Mammary epithelial cell (primary cell): Measurements from ENCODE around the gene WDR45B.

Experiments
- EZH2 ChIP-seq: IDR thresholded peaks from 2 replicates; pipeline ENCODE4 v1.6.1; 2012; ENCODE audit warnings: low read length, inconsistent platforms, borderline replicate concordance
- TF ChIP-seq, protein P1 (sequence below), 2 donors: IDR thresholded peaks in 1 of 2; conservative IDR thresholded peaks in 1 of 2; 2 replicates each; pipeline ENCODE4 v1.5.1; 2011 to 2012; ENCODE audit warnings: inconsistent platforms in 2 of 2, low read length in 2 of 2, mild to moderate bottlenecking in 2 of 2, control low read depth in 1 of 2, low read depth in 1 of 2; ENCODE audit not compliant: insufficient read depth in 1 of 2; ENCODE audit errors: extremely low read depth in 1 of 2

DNA sequence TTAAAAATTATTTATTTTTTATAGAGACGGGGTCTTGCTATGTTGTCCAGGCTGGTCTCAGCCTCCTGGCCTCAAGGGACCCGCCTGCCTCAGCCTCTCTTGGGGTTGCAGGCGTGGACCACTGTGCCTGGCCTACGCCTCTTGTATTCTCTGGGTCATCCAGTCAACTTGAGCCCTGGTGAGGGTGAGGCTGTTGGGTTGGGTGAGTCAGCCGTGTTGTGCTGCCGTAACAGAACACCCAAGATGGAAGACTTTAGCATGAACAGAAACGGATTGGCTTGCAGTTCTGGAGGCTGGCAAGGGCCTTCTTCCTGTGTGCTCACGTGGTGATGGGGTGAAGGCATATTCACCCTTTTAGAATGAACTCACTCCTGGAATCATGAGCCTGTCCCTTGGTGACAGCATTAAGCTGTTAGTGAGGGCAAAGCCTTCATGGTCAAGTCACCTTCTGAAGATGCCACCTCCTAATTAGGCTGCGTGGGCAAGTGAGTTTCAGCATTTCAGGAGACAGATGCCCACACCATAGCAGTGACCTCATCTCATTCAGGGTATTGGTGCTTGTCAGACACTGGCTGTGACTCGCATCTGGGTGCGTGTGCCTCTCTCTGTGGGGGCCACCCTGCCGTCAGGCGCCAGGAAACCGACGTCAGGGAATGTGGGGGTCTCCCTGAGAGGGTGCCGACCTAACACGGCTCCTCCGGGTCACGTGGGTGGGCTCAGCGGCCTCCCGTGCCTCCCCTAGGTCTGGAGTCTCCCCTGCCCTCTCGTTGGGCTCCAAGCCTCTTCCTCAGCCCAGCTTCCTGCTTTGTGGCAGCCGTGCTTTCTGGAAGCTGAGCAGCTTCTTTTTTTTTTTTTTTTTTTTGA, 49.8 kb downstream of the WDR45B start:
- TF ChIP-seq, protein P1, sequence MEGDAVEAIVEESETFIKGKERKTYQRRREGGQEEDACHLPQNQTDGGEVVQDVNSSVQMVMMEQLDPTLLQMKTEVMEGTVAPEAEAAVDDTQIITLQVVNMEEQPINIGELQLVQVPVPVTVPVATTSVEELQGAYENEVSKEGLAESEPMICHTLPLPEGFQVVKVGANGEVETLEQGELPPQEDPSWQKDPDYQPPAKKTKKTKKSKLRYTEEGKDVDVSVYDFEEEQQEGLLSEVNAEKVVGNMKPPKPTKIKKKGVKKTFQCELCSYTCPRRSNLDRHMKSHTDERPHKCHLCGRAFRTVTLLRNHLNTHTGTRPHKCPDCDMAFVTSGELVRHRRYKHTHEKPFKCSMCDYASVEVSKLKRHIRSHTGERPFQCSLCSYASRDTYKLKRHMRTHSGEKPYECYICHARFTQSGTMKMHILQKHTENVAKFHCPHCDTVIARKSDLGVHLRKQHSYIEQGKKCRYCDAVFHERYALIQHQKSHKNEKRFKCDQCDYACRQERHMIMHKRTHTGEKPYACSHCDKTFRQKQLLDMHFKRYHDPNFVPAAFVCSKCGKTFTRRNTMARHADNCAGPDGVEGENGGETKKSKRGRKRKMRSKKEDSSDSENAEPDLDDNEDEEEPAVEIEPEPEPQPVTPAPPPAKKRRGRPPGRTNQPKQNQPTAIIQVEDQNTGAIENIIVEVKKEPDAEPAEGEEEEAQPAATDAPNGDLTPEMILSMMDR (conservative IDR thresholded peaks at IDR 0.05 in 1 of 2, IDR thresholded peaks at IDR 0.05 in 1 of 2; ENCODE audit: extremely low read depth in 1 of 2, insufficient read depth in 1 of 2, low read depth in 1 of 2, low read length in 2 of 2): no peak
- TF ChIP-seq EZH2: no peak
